Measurements from ENCODE around the gene PDE2A.

GRCh38 chr11:72634472-72635095 lies 39.6 kb downstream of the PDE2A start:
- TF ChIP-seq CTCF (IDR thresholded peaks at IDR 0.05) (no peak), POLR2A (IDR thresholded peaks at IDR 0.05) (no peak)

All from lower leg skin (tissue), 3 donors.